ENCODE measurements around the gene VPS18. TPM values are rescaled to one million over a fixed set of nuclear protein-coding genes. Genes with fewer than 3 reads are reported as not detected.
A peak's percentile ranks its signal among the peaks of the same experiment; 100 is the strongest.

The VPS18 gene
- total and polyA plus RNA-seq, 2 experiments from 2014 or later, result 5.9 to 42.5 TPM

GRCh38 chr15:40857601-40858341 lies 36.5 kb upstream of the VPS18 start:
- peak overlapping the region; percentile 87 for H3K27ac Mint-ChIP-seq

GRCh38 chr15:40858706-40859105 lies 35.5 kb upstream of the VPS18 start:
- Histone ChIP-seq H4K20me1 (replicated peaks; ENCODE audit: insufficient read depth) (peaks cover 3% of the 10 kb centered on the region), H3K4me3 (no peak overlapping the region), H3K9me2 (ENCODE audit: insufficient read depth) (no peaks in the 10 kb centered on the region), H3K27me3 (ENCODE audit: insufficient read depth) (no peaks in the 10 kb centered on the region), H3K79me2 (replicated peaks; ENCODE audit: insufficient read depth) (no peaks in the 10 kb centered on the region), H3K4me1 (ENCODE audit: insufficient read depth) (no peaks in the 10 kb centered on the region; the same call in 1 of the 2 replicates), H3F3A (replicated peaks; ENCODE audit: low read depth) (peaks cover 17% of the 10 kb centered on the region), H3K4me2 (no peak overlapping the region), H2AFZ (no peak overlapping the region), H3K27ac (ENCODE audit: low read depth) (no peak overlapping the region), H3K36me3 (ENCODE audit: insufficient read depth) (peaks cover under 1% of the 10 kb centered on the region)
- peaks cover 10% of the 10 kb centered on the region for H3K27me3 Mint-ChIP-seq (ENCODE audit: insufficient read depth, low read depth, poor library complexity)
- ATAC-seq (no peak), DNase-seq (ENCODE audit: low spot score) (no peak)
- peaks cover 38% of the 10 kb centered on the region for H3K36me3 Mint-ChIP-seq (ENCODE audit: low read depth)
- no peak overlapping the region; the same call in 2 of the 3 replicates for H3K4me3 Mint-ChIP-seq
- H3K4me1 Mint-ChIP-seq, result peaks cover 27% of the 10 kb centered on the region
- no peaks in the 10 kb centered on the region for H3K9me3 Mint-ChIP-seq
- no peak overlapping the region for H3K27ac Mint-ChIP-seq
- TF ChIP-seq REST (IDR thresholded peaks at IDR 0.05; ENCODE audit: unreplicated experiment) (no peak), EZH2phosphoT487 (IDR thresholded peaks at IDR 0.05; ENCODE audit: unreplicated experiment) (no peak), POLR2AphosphoS5 (IDR thresholded peaks at IDR 0.05; ENCODE audit: low read depth) (no peak), NANOG (IDR thresholded peaks at IDR 0.05; ENCODE audit: borderline replicate concordance) (no peak), ZNF114 (CRISPR knock-in tag; IDR thresholded peaks at IDR 0.05) (no peak), CREB1 (CRISPR knock-in tag; IDR thresholded peaks at IDR 0.05; ENCODE audit: low read depth) (no peak), ZNF331 (CRISPR knock-in tag; IDR thresholded peaks at IDR 0.05; ENCODE audit: low read depth) (no peak)
- TF ChIP-seq, protein P1, sequence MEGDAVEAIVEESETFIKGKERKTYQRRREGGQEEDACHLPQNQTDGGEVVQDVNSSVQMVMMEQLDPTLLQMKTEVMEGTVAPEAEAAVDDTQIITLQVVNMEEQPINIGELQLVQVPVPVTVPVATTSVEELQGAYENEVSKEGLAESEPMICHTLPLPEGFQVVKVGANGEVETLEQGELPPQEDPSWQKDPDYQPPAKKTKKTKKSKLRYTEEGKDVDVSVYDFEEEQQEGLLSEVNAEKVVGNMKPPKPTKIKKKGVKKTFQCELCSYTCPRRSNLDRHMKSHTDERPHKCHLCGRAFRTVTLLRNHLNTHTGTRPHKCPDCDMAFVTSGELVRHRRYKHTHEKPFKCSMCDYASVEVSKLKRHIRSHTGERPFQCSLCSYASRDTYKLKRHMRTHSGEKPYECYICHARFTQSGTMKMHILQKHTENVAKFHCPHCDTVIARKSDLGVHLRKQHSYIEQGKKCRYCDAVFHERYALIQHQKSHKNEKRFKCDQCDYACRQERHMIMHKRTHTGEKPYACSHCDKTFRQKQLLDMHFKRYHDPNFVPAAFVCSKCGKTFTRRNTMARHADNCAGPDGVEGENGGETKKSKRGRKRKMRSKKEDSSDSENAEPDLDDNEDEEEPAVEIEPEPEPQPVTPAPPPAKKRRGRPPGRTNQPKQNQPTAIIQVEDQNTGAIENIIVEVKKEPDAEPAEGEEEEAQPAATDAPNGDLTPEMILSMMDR (conservative IDR thresholded peaks at IDR 0.05; ENCODE audit: low read depth in 2 of 2), result no peak

More at GRCh38 chr15:40857601-40858341, 36.5 kb upstream of the VPS18 start:
- peaks cover 43% of the 10 kb centered on the region for H3K36me3 Mint-ChIP-seq (ENCODE audit: low read depth)
- H3K27me3 Mint-ChIP-seq (ENCODE audit: insufficient read depth, low read depth, poor library complexity), result peaks cover 10% of the 10 kb centered on the region
- H3K79me2 ChIP-seq (replicated peaks; ENCODE audit: insufficient read depth), result no peaks in the 10 kb centered on the region
- H3K4me1 ChIP-seq (ENCODE audit: insufficient read depth), result no peaks in the 10 kb centered on the region; the same call in 1 of the 2 replicates
- H3F3A ChIP-seq (replicated peaks; ENCODE audit: low read depth), result peaks cover 17% of the 10 kb centered on the region
- peaks cover 3% of the 10 kb centered on the region for H4K20me1 ChIP-seq (replicated peaks; ENCODE audit: insufficient read depth)
- peak; percentile 87 for DNase-seq (ENCODE audit: low spot score)
- no peak for TF ChIP-seq ZNF331 (CRISPR knock-in tag; IDR thresholded peaks at IDR 0.05; ENCODE audit: low read depth)
- TF ChIP-seq, protein P1 (conservative IDR thresholded peaks at IDR 0.05; ENCODE audit: low read depth in 2 of 2), result peak; percentile 92 to 94
- no peak overlapping the region for H3K4me2 ChIP-seq
- H3K27ac ChIP-seq (ENCODE audit: low read depth), result peak overlapping the region; percentile 59
- no peak overlapping the region for H2AFZ ChIP-seq
- no peak overlapping the region; the same call in 2 of the 3 replicates for H3K4me3 Mint-ChIP-seq
- no peaks in the 10 kb centered on the region for H3K9me2 ChIP-seq (ENCODE audit: insufficient read depth)
- H3K4me3 ChIP-seq, result no peak overlapping the region
- peaks cover 27% of the 10 kb centered on the region for H3K4me1 Mint-ChIP-seq
- no peaks in the 10 kb centered on the region for H3K27me3 ChIP-seq (ENCODE audit: insufficient read depth)
- peak; percentile 75 for ATAC-seq
- H3K9me3 Mint-ChIP-seq, result no peaks in the 10 kb centered on the region
- peaks cover 4% of the 10 kb centered on the region for H3K36me3 ChIP-seq (ENCODE audit: insufficient read depth)
